Endothelial cell of umbilical vein (primary cell): ENCODE measurements around the gene MID1. TPM values are rescaled to one million over a fixed set of nuclear protein-coding genes. Genes with fewer than 3 reads are reported as not detected.

ENCODE experiments used
- BruUV-seq: library from RNA; stranded (reverse); fragments of 400-500 nt; replicated peaks from 2 replicates; lab custom pipeline; 2021; lab: Mats Ljungman, UMichigan
- CTCF ChIA-PET: fragments of 300-600, 350-600 bp; sonication (Branson Sonifier 250); formaldehyde crosslinking; loops from one replicate; lab custom pipeline; 2021; ENCODE audit warnings: antibody characterized with exemption, inconsistent platforms; lab: Charles Lee
- POLR2A ChIA-PET: fragments of 300-600, 350-600 bp; sonication (Branson Sonifier 250); formaldehyde crosslinking; loops from one replicate; lab custom pipeline; 2021; ENCODE audit warnings: antibody characterized with exemption, inconsistent platforms; lab: Charles Lee
- DNase-seq: peaks from one replicate; pipeline ENCODE4 v3.0.0-alpha.2; 2011; ENCODE audit warnings: low read depth, low spot score
- FAIRE-seq: peaks from 2 replicates; lab custom pipeline; 2011; peaks lifted over from hg19 to GRCh38; lab: Jason Lieb, UNC
- H2AFZ ChIP-seq: 2 replicates; pipeline ENCODE4 v1.6.0; 2012; ENCODE audit warnings: low read depth, low read length, control low read depth, inconsistent platforms
- H3K27ac ChIP-seq: 2 replicates; pipeline ENCODE4 v1.5.1; 2011; ENCODE audit warnings: low read depth, mild to moderate bottlenecking, control low read depth, low read length, moderate library complexity; ENCODE audit not compliant: insufficient read depth
- H3K27me3 ChIP-seq, 2 experiments: 2 replicates each; pipeline versions ENCODE4 v1.6.0 to v1.6.1; 2011; ENCODE audit warnings: low read length in 2 of 2, mixed read lengths in 1 of 2; ENCODE audit not compliant: control insufficient read depth in 2 of 2, insufficient read depth in 2 of 2
- H3K36me3 ChIP-seq, 2 experiments: 2 replicates in 1 of 2; 3 replicates in 1 of 2; pipeline ENCODE4 v1.5.1; 2011; ENCODE audit warnings: low read length in 2 of 2, mild to moderate bottlenecking in 1 of 2, moderate library complexity in 1 of 2; ENCODE audit not compliant: control insufficient read depth in 2 of 2, insufficient read depth in 2 of 2; ENCODE audit errors: extremely low read depth in 1 of 2
- H3K4me1 ChIP-seq: 3 replicates; pipeline ENCODE4 v1.5.1; 2011; ENCODE audit warnings: mild to moderate bottlenecking, low read length; ENCODE audit not compliant: control insufficient read depth, insufficient read depth; ENCODE audit errors: extremely low read depth
- H3K4me2 ChIP-seq: 2 replicates; pipeline ENCODE4 v1.6.1; 2011; ENCODE audit warnings: low read length, control low read depth, mixed read lengths; ENCODE audit not compliant: insufficient read depth
- H3K4me3 ChIP-seq, 3 experiments: fragments of 200-600 bp in 1 of 3; sonication (generic), shearing (Covaris generic) in 1 of 3; replicated peaks in 1 of 3; 2 replicates each; pipeline ENCODE4 v1.5.1; 2011 to 2016; ENCODE audit warnings: control low read depth in 3 of 3, low read length in 3 of 3, mild to moderate bottlenecking in 2 of 3, inconsistent platforms in 1 of 3, low read depth in 1 of 3, moderate library complexity in 1 of 3; ENCODE audit not compliant: insufficient read depth in 1 of 3
- H3K79me2 ChIP-seq: 2 replicates; pipeline ENCODE4 v1.6.0; 2012; ENCODE audit warnings: low read length, inconsistent platforms; ENCODE audit not compliant: control insufficient read depth, insufficient read depth
- H3K9ac ChIP-seq: replicated peaks from 2 replicates; pipeline ENCODE3; 2011; ENCODE audit warnings: low read length, control low read depth; ENCODE audit not compliant: insufficient read depth; ENCODE audit errors: extremely low read depth
- H3K9me1 ChIP-seq: replicated peaks from 3 replicates; pipeline ENCODE4 v1.6.0; 2011; ENCODE audit warnings: mild to moderate bottlenecking, low read length; ENCODE audit not compliant: control insufficient read depth, insufficient read depth; ENCODE audit errors: extremely low read depth
- H3K9me3 ChIP-seq: replicated peaks from 2 replicates; pipeline ENCODE4 v1.5.1; 2012; ENCODE audit warnings: low read length, inconsistent platforms; ENCODE audit not compliant: control insufficient read depth, insufficient read depth
- H4K20me1 ChIP-seq: replicated peaks from 2 replicates; pipeline ENCODE3; 2011; ENCODE audit warnings: mild to moderate bottlenecking, low read length; ENCODE audit not compliant: control insufficient read depth, insufficient read depth; ENCODE audit errors: extremely low read depth
- CTCF ChIP-seq, 2 donors: IDR thresholded peaks; 1 replicate in 1 of 2; 2 replicates in 1 of 2; pipeline ENCODE4 v1.5.1; 2011; ENCODE audit warnings: low read length in 2 of 2, mild to moderate bottlenecking in 2 of 2, moderate library complexity in 2 of 2, control low read depth in 1 of 2, inconsistent platforms in 1 of 2, low read depth in 1 of 2; ENCODE audit not compliant: insufficient read depth in 1 of 2; ENCODE audit errors: extremely low read depth in 1 of 2
- EZH2 ChIP-seq: IDR thresholded peaks from 2 replicates; pipeline ENCODE4 v1.6.1; 2012; ENCODE audit warnings: borderline replicate concordance, low read depth, mild to moderate bottlenecking, moderate library complexity, low read length, inconsistent platforms; ENCODE audit not compliant: severe bottlenecking
- FOS ChIP-seq: IDR thresholded peaks from 2 replicates; pipeline ENCODE4 v1.6.1; 2011; ENCODE audit warnings: mild to moderate bottlenecking, low read length, moderate library complexity, borderline replicate concordance; ENCODE audit not compliant: insufficient read depth
- GATA2 ChIP-seq: IDR thresholded peaks from 2 replicates; pipeline ENCODE4 v1.7.0; 2011; ENCODE audit warnings: low read depth, mild to moderate bottlenecking, moderate library complexity, mixed read lengths, low read length; ENCODE audit not compliant: insufficient read length, insufficient read depth
- JUN ChIP-seq: IDR thresholded peaks from 2 replicates; pipeline ENCODE4 v1.6.1; 2011; ENCODE audit warnings: borderline replicate concordance, low read depth; ENCODE audit not compliant: insufficient read length, insufficient read depth
- MYC ChIP-seq: IDR thresholded peaks from one replicate; pipeline ENCODE4 v1.6.1; 2011; ENCODE audit warnings: mild to moderate bottlenecking, low read depth, low read length
- POLR2A ChIP-seq: IDR thresholded peaks from 2 replicates; pipeline ENCODE4 v1.6.1; 2012; ENCODE audit warnings: low read depth, mild to moderate bottlenecking, control low read depth, low read length
- POLR2AphosphoS5 ChIP-seq: IDR thresholded peaks from 2 replicates; pipeline ENCODE4 v1.6.1; 2012; ENCODE audit warnings: low read depth, mild to moderate bottlenecking, control low read depth, low read length, moderate library complexity; ENCODE audit not compliant: insufficient read depth
- dilution Hi-C: fragments of 300-500 bp; cut with MboI; formaldehyde crosslinking; loops from one replicate; pipeline ENCODE4 v1.15.0; 2019; ENCODE audit warnings: low sequenced_read_pairs; ENCODE audit not compliant: extremely low pct_ligation_motif_present
- intact Hi-C: fragments of 100-400 bp; cut with micrococcal nuclease; formaldehyde crosslinking; loops from one replicate; pipeline ENCODE4 v1.10.0; 2022
- polyA plus RNA-seq, 4 experiments: library from polyadenylated mRNA; depleted of rRNA in 3 of 4; stranded (reverse) in 3 of 4; unstranded in 1 of 4; fragments of >200 nt; gene quantifications; 2 replicates each; pipeline versions ENCODE4 v1.2.1 to v1.2.3, GENCODE V29; 2011 to 2012; ENCODE audit warnings: missing spikeins in 1 of 4
- total RNA-seq: library from RNA; stranded (reverse); gene quantifications from 2 replicates; pipeline ENCODE4 v1.2.3, GENCODE V29; 2021
- TF ChIP-seq, protein P1 (sequence below): IDR thresholded peaks from 2 replicates; pipeline ENCODE4 v1.6.1; 2011; ENCODE audit not compliant: insufficient read depth, insufficient read length

The MID1 gene
- total and polyA plus RNA-seq, 2 donors (not counting 3 experiments of a cell fraction or from before 2014, with no cell fraction given), result 21.3 to 29.8 TPM

- POLR2A ChIA-PET, result no interaction called here
- Histone ChIP-seq H3K9me3 (no peaks in the 10 kb centered on the region), H3K9ac (no peak overlapping the region), H3K27me3 (no peaks in the 10 kb centered on the region), H3K79me2 (no peaks in the 10 kb centered on the region), H4K20me1 (no peaks in the 10 kb centered on the region), H3K36me3 (no peaks in the 10 kb centered on the region), H3K4me1 (peaks cover 8% of the 10 kb centered on the region), H3K4me3 (no peak overlapping the region), H2AFZ (no peak overlapping the region), H3K27ac (no peak overlapping the region), H3K4me2 (no peak overlapping the region), H3K9me1 (no peaks in the 10 kb centered on the region)
- TF ChIP-seq, protein P1, sequence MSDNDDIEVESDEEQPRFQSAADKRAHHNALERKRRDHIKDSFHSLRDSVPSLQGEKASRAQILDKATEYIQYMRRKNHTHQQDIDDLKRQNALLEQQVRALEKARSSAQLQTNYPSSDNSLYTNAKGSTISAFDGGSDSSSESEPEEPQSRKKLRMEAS, result no peak
- TF ChIP-seq POLR2AphosphoS5 (no peak), GATA2 (no peak), MYC (no peak), EZH2 (no peak), FOS (no peak), CTCF (IDR thresholded peaks at IDR 0.05; ENCODE audit: extremely low read depth in 1 of 2, insufficient read depth in 1 of 2, low read depth in 1 of 2, low read length in 2 of 2) (no peak), POLR2A (no peak), JUN (no peak)
- CTCF ChIA-PET, result interaction anchor here (1.8 kb wide), 1 partner anchor 84 kb away, joined by 4 read pairs; no protein-coding TSS in a partner anchor
- no peak for FAIRE-seq
- intact Hi-C loops, result no loop called here
- no TSS peak for BruUV-seq
- DNase-seq, result no peak
- dilution Hi-C loops, result no loop called here
These were observed 106.4 kb downstream of the MID1 start for GRCh38 chrX:10513974-10514373.
